OCI-LY1 (cell line): Measurements from ENCODE around the gene TREM2.

Experiments used
- H2AFZ ChIP-seq: fragments of 200-600 bp; sonication (generic), shearing (Covaris generic); 2 replicates; pipeline ENCODE4 v1.6.0; 2014; ENCODE audit warnings: antibody characterized with exemption, mild to moderate bottlenecking, low read length
- H3F3A ChIP-seq: fragments of 200-600 bp; sonication (generic), shearing (Covaris generic); 2 replicates; pipeline ENCODE4 v1.6.0; 2014; ENCODE audit warnings: mild to moderate bottlenecking, antibody characterized with exemption, low read length, moderate library complexity; ENCODE audit not compliant: insufficient read depth
- H3K27ac ChIP-seq: fragments of 200-600 bp; sonication (generic); 2 replicates; pipeline ENCODE4 v1.5.1; 2014; ENCODE audit warnings: low read length, mixed run types, mild to moderate bottlenecking, low read depth; ENCODE audit not compliant: poor library complexity, severe bottlenecking
- H3K27me3 ChIP-seq: fragments of 200-600 bp; sonication (generic); 2 replicates; pipeline ENCODE4 v1.6.0; 2014; ENCODE audit warnings: antibody characterized with exemption, mild to moderate bottlenecking, low read length, moderate library complexity; ENCODE audit not compliant: insufficient read depth
- H3K36me3 ChIP-seq: fragments of 200-600 bp; sonication (generic); 2 replicates; pipeline ENCODE4 v1.6.1; 2014; ENCODE audit warnings: mild to moderate bottlenecking, antibody characterized with exemption, low read length, moderate library complexity, mixed read lengths; ENCODE audit not compliant: insufficient read depth
- H3K4me1 ChIP-seq: fragments of 200-600 bp; sonication (generic); 2 replicates; pipeline ENCODE4 v1.5.1; 2014; ENCODE audit warnings: mild to moderate bottlenecking, low read length, moderate library complexity; ENCODE audit not compliant: insufficient read depth, severe bottlenecking
- H3K4me2 ChIP-seq: fragments of 200-600 bp; sonication (generic), shearing (Covaris generic); 2 replicates; pipeline ENCODE4 v1.6.1; 2014; ENCODE audit warnings: low read length
- H3K4me3 ChIP-seq: fragments of 200-600 bp; sonication (generic); 2 replicates; pipeline ENCODE4 v1.5.1; 2014; ENCODE audit warnings: low read length, low read depth, mild to moderate bottlenecking, mixed read lengths; ENCODE audit not compliant: poor library complexity, severe bottlenecking
- H3K79me2 ChIP-seq: fragments of 200-600 bp; shearing (Covaris generic); 2 replicates; pipeline ENCODE4 v1.6.1; 2016; ENCODE audit warnings: mixed run types, low read length, mixed read lengths; ENCODE audit not compliant: insufficient read depth
- H3K9ac ChIP-seq: fragments of 200-600 bp; sonication (generic), shearing (Covaris generic); 2 replicates; pipeline ENCODE4 v1.6.1; 2014; ENCODE audit warnings: mild to moderate bottlenecking, low read length, mixed read lengths
- H3K9me2 ChIP-seq: fragments of 200-600 bp; sonication (generic), shearing (Covaris generic); 2 replicates; pipeline ENCODE4 v1.6.1; 2014; ENCODE audit warnings: low read depth, mild to moderate bottlenecking, low read length, mixed read lengths
- H3K9me3 ChIP-seq: fragments of 200-600 bp; shearing (Covaris generic); 2 replicates; pipeline ENCODE4 v1.6.1; 2014; ENCODE audit warnings: low read length, mixed read lengths
- H4K20me1 ChIP-seq: fragments of 200-600 bp; sonication (generic), shearing (Covaris generic); 2 replicates; pipeline ENCODE4 v1.6.0; 2016; ENCODE audit warnings: mild to moderate bottlenecking, low read length; ENCODE audit not compliant: insufficient read depth
- EZH2 ChIP-seq: fragments of 200-600 bp; sonication (generic), shearing (Covaris generic); IDR thresholded peaks from 2 replicates; pipeline ENCODE4 v1.8.0; 2017; ENCODE audit warnings: borderline replicate concordance, mixed run types, mild to moderate bottlenecking, antibody characterized with exemption, low read length, moderate library complexity, mixed read lengths
- TF ChIP-seq, protein P1 (sequence below): fragments of 200-600 bp; sonication (generic), shearing (Covaris generic); IDR thresholded peaks from 2 replicates; pipeline ENCODE4 v1.5.1; 2017; ENCODE audit warnings: mild to moderate bottlenecking, antibody characterized with exemption, low read length, moderate library complexity, mixed read lengths

Gene TREM2

DNA sequence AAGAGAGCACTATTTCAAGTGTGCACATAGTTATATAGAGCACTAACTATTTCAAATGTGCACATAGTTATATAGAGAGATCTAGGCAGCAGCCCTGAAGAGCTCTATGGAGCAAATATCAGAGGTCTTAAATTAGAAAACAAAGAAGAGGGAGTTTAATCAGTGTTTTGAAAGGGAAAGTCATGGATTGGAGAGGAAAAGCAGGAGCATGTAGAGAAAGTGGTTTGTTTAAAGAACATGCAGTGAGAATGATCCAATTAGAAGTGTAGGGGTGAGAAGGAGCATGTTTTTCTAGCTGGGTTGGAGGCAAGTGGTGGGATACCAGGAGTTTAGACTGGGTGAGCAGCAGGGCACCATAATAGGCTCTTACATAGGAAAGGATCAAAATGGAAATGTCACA lies 26.0 kb downstream of the TREM2 start:
- H3K4me1 ChIP-seq, result no peaks in the 10 kb centered on the region
- no peak overlapping the region for H2AFZ ChIP-seq
- H4K20me1 ChIP-seq, result no peaks in the 10 kb centered on the region
- H3K4me3 ChIP-seq, result no peak overlapping the region
- no peak for TF ChIP-seq EZH2
- TF ChIP-seq, protein P1, sequence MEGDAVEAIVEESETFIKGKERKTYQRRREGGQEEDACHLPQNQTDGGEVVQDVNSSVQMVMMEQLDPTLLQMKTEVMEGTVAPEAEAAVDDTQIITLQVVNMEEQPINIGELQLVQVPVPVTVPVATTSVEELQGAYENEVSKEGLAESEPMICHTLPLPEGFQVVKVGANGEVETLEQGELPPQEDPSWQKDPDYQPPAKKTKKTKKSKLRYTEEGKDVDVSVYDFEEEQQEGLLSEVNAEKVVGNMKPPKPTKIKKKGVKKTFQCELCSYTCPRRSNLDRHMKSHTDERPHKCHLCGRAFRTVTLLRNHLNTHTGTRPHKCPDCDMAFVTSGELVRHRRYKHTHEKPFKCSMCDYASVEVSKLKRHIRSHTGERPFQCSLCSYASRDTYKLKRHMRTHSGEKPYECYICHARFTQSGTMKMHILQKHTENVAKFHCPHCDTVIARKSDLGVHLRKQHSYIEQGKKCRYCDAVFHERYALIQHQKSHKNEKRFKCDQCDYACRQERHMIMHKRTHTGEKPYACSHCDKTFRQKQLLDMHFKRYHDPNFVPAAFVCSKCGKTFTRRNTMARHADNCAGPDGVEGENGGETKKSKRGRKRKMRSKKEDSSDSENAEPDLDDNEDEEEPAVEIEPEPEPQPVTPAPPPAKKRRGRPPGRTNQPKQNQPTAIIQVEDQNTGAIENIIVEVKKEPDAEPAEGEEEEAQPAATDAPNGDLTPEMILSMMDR, result no peak
- H3K9ac ChIP-seq, result no peak overlapping the region
- no peaks in the 10 kb centered on the region for H3F3A ChIP-seq
- no peaks in the 10 kb centered on the region for H3K9me2 ChIP-seq
- H3K79me2 ChIP-seq, result no peaks in the 10 kb centered on the region
- H3K9me3 ChIP-seq, result no peaks in the 10 kb centered on the region
- no peaks in the 10 kb centered on the region for H3K27me3 ChIP-seq
- H3K4me2 ChIP-seq, result no peak overlapping the region
- no peaks in the 10 kb centered on the region for H3K36me3 ChIP-seq
- no peak overlapping the region for H3K27ac ChIP-seq

DNA sequence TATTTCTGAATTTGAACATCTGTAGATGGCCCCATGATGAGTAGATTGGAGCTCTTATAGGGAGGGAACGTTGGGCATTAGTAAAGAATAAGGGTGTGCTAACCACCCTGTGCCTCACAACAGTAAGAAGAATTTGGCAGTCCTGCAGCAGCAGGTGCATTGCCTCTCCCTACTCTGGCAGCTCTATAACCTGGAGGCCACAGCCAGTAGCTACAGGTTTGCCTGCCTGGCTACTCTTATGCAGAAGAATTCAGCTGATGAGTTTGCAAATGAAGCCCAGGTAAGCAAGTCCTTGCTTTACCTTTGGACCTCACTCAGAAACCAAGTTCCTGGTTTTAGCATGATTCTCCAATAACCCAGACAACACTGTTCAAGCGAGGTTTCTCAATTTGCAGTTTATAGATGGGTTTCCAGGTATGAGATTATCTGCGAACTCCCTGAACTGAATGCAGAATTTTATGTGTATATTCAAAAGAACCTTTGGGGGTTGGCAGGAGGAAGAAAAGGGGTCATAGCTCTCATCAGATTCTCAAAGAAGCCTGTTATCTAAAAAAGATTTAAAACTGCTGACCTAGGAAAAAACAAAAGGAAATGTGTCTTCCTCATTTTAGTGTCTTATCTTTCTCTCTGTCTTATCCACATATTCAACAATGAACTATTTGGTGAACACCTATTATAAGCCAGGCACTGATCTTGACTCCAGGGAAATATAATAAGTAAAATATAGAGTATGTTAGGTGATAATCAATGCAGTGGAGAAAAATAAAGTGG lies 27.7 kb downstream of the TREM2 start:
- H3K79me2 ChIP-seq, result no peaks in the 10 kb centered on the region
- TF ChIP-seq EZH2, result no peak
- TF ChIP-seq, protein P1, result no peak
- H2AFZ ChIP-seq, result no peak overlapping the region
- no peaks in the 10 kb centered on the region for H4K20me1 ChIP-seq
- no peaks in the 10 kb centered on the region for H3K9me3 ChIP-seq
- no peaks in the 10 kb centered on the region for H3K4me1 ChIP-seq
- H3K27ac ChIP-seq, result no peak overlapping the region
- H3K36me3 ChIP-seq, result no peaks in the 10 kb centered on the region
- no peaks in the 10 kb centered on the region for H3F3A ChIP-seq
- no peak overlapping the region for H3K4me3 ChIP-seq
- H3K9me2 ChIP-seq, result no peaks in the 10 kb centered on the region
- H3K4me2 ChIP-seq, result no peak overlapping the region
- no peaks in the 10 kb centered on the region for H3K27me3 ChIP-seq
- H3K9ac ChIP-seq, result no peak overlapping the region

DNA sequence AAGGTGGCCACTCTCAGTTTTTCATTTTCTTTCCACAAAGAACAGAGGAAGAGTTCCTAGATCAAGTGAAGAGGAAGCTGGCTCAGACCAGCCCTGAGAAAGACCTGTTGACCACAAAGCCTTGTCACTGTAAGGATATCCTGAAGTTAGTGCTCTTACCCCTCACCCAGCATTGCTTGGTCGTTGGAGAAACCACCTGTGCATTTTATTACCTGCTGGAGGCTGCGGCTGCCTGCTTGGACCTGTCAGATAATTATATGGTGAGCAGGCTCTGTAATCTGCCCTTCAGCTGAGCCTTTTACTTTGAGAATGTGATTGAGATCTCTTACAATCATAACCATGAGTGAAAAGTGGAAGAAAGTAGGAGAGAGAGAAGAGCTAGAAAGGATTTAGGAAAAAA lies 30.7 kb downstream of the TREM2 start:
- H3K4me1 ChIP-seq, result no peaks in the 10 kb centered on the region
- no peak overlapping the region for H3K27ac ChIP-seq
- no peak overlapping the region for H3K9ac ChIP-seq
- H3K9me3 ChIP-seq, result no peaks in the 10 kb centered on the region
- no peaks in the 10 kb centered on the region for H3K79me2 ChIP-seq
- no peak overlapping the region for H2AFZ ChIP-seq
- no peak overlapping the region for H3K4me2 ChIP-seq
- H3K4me3 ChIP-seq, result no peak overlapping the region
- no peaks in the 10 kb centered on the region for H3K36me3 ChIP-seq
- H3F3A ChIP-seq, result no peaks in the 10 kb centered on the region
- H4K20me1 ChIP-seq, result no peaks in the 10 kb centered on the region
- H3K27me3 ChIP-seq, result no peaks in the 10 kb centered on the region
- TF ChIP-seq, protein P1, result no peak
- no peak for TF ChIP-seq EZH2
- no peaks in the 10 kb centered on the region for H3K9me2 ChIP-seq
